HG03039 (cell line): ENCODE measurements around the gene TMEM233.
"Not testable (repeated sequence)": the region's sequence is repeated elsewhere in the genome, so short reads cannot be mapped to it uniquely, and the experiment has no call there.

ENCODE experiments used
- ATAC-seq: cut with Tn5 transposase; IDR thresholded peaks from one replicate; pipeline ENCODE4 v1.9.1; 2021; ENCODE audit warnings: mild to moderate bottlenecking, moderate library complexity; ENCODE audit not compliant: unreplicated experiment

Gene TMEM233

DNA sequence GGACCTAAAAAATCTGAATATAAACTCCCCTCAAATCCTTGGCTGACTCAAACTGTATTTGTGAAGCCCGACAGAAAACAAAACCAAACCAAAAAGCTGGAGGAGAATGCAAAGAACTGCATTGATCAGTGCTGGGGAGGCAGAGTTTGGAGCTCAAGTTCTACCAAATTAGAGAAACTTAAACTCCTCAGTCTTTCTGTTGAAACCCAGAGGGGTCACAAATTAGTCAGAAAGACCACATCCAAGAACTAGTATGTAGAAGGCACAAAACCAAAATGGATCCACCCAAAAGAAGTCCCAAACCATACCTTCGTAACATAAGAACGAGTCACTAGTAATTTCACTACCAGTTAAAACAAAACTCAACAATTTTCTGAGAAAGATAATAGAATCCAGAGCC, 59.1 kb downstream of the TMEM233 start:
- no peak for ATAC-seq

DNA sequence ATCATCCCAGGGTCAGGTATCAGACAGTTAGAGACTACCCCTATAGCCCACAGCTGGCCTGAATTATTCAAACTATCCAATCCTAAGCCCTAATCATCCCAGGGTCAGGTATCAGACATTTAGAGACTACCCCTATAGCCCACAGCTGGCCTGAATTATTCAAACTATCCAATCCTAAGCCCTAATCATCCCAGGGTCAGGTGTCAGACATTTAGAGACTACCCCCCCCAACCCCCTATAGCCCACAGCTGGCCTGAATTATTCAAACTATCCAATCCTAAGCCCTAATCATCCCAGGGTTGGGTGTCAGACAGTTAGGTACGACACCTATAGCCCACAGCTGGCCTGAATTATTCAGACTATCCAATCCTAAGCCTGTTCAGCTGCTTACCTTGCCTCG, 63.4 kb downstream of the TMEM233 start:
- not testable (repeated sequence) for ATAC-seq

DNA sequence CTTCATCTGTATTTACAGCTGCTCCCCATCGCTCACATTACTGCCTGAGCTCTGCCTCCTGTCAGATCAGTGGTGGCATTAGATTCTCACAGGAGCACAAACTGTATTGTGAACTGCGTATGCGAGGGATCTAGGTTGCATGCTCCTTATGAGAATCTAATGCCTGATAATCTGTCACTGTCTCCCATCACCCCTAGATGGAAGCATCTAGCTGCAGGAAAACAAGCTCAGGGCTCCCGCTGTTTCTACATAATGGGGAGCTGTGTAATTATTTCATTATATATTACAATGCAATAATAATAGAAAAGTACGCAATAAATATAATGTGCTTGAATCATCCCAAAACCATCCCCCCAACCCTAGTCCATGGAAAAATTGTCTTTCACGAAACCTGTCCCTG, 64.6 kb downstream of the TMEM233 start:
- not testable (repeated sequence) for ATAC-seq

DNA sequence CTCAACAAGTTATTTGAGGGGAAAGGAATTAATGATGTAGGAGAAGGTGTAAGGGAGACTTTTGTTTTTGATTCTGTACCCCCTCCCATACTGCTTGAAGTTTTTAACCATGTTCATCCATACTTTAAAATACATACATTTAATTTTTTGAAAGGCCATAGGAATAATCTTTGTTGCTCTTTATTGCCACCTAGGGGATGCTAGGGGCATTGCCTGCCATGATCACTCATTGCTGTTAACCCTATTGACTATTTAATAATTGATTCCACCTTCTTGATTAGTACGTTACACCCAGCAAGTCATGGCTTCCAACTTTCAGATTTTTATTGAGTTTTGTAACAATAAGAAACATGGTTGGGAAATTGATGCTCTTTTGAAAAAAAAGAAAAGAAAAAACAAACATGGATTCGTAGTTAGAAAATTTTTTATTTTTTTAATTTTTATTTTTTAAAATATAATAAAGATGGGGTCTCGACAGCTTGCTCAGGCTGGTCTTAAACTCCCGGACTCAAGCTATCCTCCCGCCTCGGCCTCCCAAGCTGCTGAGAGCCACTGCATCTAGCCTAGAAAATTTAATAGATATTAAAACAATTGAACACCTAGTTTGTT, 65.8 kb downstream of the TMEM233 start:
- no peak for ATAC-seq

DNA sequence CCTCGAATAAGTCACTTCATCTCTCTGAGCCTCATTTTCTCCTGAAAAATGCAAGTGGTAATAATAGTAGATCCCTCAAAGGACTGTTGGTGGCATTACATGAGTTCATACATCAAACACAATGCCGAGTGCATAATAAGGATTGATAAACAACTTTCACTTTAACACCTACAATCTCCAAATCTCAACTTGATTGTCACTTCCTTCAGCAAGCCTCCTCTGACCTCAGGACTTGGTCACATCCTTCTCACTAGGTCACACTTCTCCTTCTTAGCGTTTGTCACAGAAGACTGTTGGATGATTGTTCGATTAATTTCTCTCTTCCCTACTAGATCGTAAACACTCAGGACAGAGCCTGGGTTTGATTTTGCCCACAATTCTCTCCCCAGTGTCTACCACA, 66.5 kb downstream of the TMEM233 start:
- ATAC-seq: no peak

DNA sequence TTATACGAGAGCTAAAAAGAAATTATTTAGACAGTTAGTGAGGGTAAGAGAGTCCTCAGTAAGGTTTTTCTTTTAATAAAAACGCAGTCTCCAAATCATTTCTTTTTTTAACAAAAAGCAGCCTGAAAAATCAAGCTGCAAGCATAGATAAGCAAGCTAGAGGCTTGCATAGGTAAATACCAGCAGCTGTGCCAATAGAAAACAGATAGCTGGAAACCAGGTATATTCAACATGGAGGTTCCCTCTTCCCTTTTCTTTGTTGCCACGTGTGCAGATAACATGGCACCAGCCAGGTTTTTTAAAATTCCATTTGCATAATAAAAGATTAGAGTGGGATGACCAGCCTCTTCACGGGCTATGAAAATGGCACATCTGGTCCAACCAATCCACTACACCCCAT, 68.3 kb downstream of the TMEM233 start:
- no peak for ATAC-seq

DNA sequence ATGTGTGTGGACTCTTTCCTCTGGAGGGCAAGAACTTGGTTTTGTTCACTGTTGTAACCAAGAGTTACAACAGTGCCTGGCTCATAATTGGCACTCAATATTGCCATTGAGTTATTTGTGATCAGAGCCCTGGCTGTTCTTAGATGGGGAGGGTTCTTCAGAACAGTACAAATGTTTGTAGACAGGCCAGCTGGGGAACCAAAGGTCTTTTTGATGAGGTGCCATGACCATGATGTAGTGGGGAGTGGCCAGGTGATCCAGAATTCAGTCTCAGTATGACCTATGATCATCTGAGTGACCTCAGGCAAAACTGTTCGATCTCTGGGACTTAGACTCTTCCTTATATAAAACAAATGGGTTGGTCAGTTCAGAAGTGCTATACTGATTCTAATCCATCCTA, 71.1 kb downstream of the TMEM233 start:
- ATAC-seq: no peak

DNA sequence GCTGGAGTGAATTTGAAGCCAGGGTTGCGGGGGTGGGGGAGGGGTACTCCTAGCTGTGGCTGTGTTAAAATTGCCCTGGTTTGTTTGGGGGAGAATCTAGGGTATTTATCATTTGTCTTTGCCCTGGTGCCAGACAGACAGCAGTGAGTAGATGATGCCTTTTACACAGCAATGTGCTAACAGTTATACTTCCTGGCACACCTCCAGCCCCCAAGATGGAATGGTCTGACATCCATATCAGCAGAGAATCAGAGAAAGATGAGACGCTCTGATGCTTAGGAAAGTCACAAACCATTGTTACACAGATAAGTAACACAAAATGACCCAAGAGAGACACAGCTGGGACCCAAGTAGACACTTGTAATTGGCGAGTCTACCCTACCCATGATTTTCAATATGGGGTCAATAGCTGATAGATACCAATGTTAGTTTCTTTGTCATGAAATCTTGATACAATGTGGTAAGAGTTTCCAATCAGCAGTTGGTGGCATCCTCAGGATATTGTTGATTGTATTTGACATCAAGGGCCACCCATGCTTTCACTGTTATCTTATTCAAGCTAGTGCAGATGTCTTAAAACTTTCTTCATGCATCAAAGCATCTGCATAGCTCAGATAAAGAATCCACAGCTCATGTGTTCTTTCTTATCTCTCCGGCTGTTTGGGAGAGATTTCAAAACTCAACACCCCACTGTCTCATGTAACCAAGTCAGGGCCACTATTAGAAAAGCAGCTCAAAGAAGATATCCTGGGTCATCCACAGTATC, 71.8 kb downstream of the TMEM233 start:
- ATAC-seq: no peak

DNA sequence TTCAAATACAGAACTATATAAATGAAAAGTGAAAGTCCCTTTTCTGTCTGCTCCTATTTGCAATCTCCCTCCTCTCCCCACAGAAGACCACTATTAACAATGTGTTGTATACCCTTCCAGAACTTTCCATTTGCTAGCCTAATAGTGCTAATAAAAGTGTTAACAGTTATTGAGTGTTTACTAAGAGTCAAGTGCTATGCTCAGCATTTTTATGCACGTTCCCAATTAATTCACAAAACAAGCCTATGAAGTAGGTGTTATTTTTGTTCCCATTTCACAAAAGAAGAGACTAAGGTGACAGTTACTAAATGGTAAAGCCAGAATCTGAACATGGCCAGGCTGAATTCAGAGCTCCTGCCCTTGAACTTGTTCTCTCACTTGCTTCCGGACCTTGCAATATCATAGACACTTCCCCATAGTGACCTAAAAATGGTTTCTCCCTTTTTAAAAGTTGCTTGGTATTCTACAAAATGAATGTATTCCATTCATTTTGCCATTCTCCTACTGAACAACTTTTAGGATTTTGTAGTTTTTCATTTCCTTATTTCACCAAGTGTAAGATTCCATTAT, 72.7 kb downstream of the TMEM233 start:
- ATAC-seq: no peak

DNA sequence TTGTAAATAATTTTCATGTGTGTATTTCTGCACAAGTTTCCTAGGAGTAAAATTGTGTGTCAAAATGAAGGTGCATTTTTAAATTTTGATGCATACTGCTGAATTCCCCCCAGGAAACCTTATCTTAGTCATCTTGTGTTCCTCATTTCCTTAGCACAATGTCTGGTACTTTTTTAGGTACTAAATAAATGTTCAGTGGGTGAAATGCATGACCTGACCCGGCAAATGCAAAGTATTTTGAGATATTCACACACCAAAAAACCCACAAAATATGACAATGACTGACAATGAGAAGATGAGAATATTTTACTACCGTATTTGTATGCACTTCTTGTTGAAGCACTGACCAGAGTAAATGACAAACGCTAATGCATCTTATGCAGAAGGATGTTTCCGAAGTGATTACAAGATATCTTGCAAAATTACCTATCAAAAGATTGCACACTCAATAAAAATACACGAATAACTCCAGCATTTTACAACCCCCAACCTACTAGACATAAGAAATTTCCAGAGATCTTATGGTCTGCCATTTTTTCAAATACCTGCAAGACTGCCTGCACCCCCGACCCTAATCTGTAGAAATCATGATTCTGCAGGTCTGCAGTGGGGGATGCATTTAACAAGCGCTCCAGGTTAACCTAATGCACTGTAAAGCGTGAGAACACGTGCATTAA, 73.5 kb downstream of the TMEM233 start:
- ATAC-seq: no peak

DNA sequence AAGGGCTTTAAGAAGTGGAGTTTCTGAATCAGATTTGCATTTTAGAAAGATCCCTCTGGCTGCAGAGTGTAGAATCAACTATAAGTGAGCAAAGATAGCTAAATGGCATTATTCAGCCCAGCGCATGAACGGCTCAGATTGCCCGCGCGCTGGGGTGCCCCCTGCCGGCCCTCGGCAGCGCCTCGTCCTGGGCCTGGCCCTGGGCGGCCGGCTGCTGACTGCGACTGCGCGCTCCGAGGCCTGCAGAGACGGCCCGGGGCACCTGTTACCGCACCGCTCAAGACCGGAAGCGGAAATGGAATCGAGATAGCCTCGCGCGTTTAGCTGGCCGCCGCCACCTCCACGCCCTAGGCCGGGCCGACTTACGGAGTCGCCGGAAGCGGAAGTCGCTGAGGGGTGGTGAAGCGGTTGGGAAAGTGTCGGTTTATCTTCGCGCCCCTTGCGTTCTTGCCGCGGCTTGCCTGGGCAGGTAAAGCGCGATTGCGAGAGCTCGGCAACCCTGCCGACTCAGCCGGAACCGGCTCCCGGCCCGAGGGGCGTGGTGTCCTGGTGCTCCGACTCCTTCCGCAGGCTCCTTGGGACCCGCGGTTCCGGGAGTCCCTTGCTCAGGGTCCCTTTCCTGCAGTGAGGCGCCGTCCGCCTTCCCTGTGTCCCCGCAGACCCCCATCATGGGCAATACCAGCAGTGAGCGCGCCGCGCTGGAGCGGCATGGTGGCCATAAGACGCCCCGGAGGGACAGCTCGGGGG, 74.2 kb downstream of the TMEM233 start, which contains the start of gene PRKAB1:
Gene PRKAB1, plus strand, starts transcription at position 557 of the 747 bp plus-strand sequence. Its CDS starts 112 bp downstream, at position 669.
- ATAC-seq: peak; percentile 93

DNA sequence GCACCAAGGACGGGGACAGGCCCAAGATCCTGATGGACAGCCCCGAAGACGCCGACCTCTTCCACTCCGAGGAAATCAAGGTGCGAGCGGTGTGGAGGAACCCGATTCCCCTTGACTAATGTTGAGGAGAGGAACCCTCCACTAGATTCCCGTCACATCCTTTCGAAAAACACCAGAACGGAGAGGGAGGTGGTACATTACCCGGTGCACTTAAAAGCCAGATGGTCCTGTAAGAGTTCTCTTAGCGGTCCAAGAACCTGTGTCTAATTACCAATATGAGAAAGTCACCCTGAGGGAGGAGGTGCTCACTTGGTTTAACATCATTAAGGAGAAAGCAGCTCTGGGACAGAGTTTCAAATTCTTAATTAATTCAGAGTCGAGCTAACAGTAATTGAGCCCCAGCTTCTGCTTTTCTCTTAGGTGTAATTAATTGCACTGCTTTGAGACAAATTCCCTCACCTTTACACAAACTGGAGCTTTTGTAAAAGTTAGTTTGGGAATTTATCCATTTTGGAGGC, 74.8 kb downstream of the TMEM233 start:
- ATAC-seq: no peak

DNA sequence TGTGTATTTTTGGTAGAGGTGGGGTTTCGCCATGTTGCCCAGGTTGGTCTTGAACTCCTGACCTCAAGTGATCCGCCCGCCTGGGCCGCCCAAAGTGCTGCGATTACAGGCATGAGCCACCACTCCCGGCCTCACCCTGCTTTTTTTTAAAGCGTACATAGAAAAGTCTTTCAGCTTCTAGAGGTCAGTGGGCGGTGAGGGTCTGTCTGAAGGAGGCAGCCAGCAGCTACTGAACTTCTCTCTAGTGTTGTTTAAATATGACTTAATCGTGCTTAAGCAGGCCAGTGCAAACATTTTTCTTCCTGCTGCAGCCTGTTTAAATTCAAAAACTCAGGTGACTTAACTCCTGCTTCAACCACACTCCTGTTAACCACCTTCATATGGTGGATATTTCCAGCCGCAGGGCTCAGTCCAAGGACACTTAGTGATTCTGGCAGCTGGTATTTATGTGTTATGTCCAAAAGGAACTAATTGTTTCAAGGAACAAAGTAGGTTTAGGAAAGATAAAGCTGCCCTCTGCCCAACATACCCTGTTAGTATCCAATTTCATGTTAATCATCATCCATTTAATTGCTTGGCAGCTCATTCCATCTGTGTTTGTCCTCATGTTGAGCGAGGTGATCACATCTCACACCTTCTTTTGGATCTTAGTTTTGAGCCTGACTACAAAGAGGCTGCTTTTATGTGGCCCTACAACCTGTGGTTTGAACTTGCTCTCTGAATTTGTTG, 76.3 kb downstream of the TMEM233 start:
- ATAC-seq: no peak

DNA sequence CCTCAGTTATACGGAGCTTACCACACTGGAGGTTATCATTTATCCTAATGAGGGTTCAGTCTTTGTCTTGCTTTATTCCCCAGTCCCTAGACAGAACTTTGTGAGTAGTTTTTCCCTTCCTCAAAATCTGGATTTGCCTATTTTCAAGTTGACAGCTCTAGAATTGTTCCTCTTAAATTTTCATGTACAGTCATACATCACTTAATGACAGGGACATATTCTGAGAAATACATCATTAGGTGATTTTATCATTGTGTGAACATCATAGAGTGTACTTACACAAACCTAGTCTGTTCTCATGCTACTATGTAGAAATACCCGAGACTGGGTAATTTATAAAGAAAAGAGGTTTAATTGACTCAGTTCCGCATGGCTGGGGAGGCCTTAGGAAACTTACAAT, 77.5 kb downstream of the TMEM233 start:
- no peak for ATAC-seq

DNA sequence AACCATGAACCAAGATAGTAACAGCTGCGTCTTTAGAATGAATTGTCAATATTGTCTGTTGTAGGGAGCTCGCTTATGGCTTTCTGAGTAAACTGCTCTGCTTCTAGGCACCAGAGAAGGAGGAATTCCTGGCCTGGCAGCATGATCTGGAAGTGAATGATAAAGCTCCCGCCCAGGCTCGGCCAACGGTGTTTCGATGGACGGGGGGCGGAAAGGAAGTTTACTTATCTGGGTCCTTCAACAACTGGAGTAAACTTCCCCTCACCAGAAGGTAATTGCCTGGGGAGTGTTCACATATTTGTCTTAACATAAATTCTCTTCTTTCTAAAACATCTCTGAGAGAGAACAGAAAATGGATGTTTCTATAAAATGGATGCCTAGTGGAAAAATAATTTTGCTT, 78.6 kb downstream of the TMEM233 start:
- no peak for ATAC-seq

DNA sequence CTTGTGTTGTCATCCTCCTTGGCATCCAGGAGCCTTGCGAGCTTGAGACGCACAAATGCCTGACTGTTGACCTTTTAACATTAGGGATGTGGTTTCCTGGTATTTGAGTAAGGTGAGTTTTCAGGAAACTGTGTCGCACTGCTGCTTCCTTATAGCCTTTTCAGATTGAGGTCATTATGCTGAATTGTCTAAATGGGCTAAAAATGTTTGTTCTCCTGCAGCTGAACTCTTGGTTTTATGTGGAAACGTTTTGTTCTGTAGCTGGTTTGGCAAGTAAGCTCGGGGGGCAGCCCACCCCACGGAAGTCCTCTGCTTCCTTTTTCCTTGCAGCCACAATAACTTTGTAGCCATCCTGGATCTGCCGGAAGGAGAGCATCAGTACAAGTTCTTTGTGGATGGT, 80.1 kb downstream of the TMEM233 start:
- ATAC-seq: no peak

DNA sequence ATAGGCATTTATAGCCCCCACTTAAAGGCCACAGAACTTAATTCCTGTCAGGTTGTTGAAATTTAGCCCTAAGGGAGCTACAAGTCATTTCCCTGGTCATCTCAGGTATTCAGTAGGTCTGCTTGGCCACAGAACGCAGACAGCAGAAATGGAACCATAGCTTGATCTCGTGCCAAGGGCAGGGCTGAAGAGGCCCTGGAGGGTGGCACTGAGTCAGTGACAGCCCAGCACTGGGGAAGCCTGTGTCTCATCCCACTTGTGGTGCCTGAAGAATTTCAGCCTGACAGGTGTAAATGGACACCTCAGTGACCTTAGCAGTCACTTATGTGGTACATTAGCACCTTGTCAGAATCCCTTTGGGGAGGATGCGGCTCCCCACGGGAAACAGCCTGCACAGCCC, 81.0 kb downstream of the TMEM233 start:
- ATAC-seq: no peak

DNA sequence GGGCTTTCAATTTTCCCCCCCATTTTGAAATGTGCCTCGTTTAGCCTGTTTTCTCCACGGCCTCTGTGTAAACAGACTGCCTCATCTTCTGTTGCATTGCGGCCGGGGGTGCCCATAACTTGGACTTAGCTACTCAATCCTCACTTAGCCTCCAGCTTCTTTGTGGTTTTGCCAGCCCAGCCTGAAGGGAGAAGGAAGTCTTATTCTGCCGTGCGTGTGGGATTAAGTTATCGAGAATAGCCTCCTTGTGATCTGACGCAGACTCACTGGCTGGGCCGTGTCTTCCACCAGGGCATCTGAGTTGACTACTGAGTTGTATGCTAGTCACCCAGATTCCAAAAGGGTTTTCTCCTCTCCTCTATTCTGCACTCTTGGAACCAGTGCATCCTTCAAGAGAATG, 82.4 kb downstream of the TMEM233 start:
- no peak for ATAC-seq

DNA sequence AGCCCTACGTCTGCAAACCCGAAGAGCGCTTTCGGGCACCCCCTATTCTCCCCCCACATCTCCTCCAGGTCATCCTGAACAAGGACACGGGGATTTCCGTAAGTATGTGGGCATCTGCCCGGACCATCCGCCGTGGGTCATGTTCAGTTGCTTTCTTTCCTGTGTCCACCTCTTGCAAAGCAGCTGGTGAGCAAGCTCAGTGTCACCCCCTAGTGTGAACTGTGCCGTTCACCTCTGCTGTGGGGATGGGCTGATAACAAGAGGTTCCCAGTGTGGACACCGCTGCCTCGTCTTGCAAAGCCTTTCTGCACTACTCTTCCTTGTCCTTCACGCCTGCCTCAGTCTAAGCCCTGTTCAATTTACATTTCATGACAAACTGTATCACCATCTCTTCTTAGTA, 83.0 kb downstream of the TMEM233 start:
- no peak for ATAC-seq

DNA sequence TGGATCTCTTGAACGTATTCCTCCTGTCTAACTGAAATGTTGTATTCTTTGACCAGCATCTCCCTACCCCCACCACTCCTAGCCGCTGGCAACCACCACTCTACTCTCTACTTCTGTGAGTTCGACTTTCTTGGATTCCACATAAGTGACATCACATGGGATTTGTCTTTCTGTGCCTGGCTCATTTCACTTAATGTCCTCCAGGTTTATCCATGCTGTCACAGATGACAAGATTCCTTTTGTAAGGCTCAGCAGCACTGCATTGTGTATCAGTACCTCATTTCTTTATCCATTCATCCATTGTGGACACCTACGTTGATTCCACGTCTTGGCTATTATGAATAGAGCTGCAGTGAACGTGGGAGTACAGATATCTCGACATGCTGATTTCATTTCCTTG, 84.9 kb downstream of the TMEM233 start:
- ATAC-seq: no peak
